NCI-H82 (cell line): Measurements from ENCODE around the gene HSF5.

ENCODE experiments used
- DNase-seq: peaks from one replicate; lab custom pipeline; 2025; lab: John Stamatoyannopoulos, UW

HSF5 gene, protein sequence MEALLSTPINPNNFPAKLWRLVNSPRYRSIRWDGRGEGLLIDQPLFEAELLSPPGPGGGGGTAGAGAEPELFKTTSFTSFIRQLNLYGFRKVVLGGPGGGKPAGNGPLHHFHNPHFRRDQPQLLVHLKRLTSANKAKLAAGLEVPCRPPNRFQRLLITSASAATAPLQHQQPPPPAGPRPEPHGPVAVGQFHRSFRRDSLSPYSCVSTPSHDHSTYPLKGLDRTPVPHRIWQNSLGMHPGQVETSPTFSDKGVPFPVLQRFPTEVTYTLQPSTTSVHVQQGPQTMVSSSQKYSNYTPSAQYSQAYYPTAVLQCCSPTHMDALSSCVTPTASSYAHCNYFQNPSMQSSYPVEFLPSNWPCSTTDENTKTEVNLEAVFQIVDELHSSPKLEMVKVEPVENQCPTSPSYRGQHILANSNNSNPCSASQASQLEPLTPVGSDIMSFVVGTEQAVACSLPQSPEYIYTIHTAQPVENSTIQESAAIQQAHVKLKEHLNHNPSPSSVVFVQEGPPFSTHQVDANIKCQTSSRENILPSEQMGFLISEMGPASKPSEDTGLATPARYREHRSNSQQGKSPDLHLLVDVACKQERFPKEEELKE

GRCh38 chr17:58487589-58488427 is at the start of gene HSF5:
TSS of gene HSF5 (minus strand) at chr17:58488408. CDS start at chr17:58488274, 134 bp downstream.
- no peak for DNase-seq

- no peak for DNase-seq
These were observed 49.1 kb upstream of the HSF5 start for GRCh38 chr17:58537266-58537665.

DNA sequence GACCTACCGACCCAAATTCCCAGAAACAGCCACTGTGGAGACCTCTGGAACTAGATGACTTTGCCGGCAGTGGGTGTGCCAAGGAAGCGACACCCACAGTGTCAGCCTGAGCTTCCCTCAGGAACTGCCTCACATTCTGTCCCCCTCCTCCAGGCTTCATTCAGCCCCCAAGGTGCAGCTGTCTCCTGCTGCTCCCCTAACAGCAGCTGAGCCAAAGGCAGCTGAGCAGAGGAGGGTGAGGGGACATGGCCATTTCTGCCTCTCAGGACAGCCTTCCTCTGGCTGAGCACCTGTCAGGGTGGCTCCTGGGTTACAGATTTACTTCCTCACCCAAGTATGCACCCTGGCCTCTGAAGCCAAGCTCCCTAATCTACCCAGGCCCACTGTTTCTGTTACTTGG is 48.3 kb upstream of the HSF5 start:
- DNase-seq: no peak

DNA sequence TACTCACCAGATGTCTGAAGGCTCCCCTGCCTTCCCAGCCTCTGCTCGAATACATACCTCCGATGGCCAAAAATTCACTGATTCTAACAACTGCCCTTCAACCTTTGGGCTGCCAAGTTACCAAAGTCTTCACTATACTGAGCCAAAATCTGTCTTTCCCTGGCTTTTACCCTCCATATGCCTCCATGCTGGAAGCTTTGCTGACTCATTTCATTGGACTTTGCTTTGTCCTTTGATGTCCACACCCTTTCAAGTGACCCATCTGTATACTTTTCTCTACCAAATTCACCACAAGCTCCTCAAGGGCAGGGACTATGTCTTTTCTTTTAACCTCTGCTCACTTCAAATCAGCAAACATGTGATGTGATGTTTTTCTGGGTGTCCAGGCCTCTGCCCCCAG is 47.2 kb upstream of the HSF5 start:
- DNase-seq: no peak

GRCh38 chr17:58534901-58535421 is 46.8 kb upstream of the HSF5 start:
- DNase-seq: peak; percentile 24

- DNase-seq: no peak
These were observed 46.1 kb upstream of the HSF5 start for GRCh38 chr17:58534331-58534730.

- no peak for DNase-seq
These were observed 45.5 kb upstream of the HSF5 start for GRCh38 chr17:58533616-58534188.

- DNase-seq: peak; percentile 99
These were observed 44.3 kb upstream of the HSF5 start for GRCh38 chr17:58532555-58532951.

GRCh38 chr17:58531661-58532554 is 43.7 kb upstream of the HSF5 start:
- peak; percentile 79 for DNase-seq

- DNase-seq: peak; percentile 87
These were observed 42.9 kb upstream of the HSF5 start for GRCh38 chr17:58531122-58531521.

DNA sequence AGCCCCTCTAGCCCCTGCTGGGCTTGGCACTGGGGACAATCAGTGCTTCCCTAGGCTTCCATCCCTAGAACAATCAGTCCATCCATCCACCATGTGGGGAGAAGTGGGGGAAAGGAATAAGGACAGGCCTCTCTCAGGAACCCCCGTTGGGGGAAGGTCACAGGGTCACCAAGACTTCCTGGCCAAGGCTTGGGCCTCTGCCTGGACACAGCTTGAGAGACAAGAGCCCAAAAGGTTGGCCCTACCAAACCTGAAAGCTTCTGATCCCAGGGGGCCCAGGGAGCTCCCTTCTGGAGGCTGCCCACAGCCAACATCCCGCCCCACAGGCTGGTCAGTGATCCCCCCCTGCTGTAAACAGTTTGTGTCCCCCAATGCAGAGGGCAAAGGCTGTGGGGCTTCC is 42.4 kb upstream of the HSF5 start:
- no peak for DNase-seq

- no peak for DNase-seq
These were observed 41.1 kb upstream of the HSF5 start for GRCh38 chr17:58529275-58529674.

- no peak for DNase-seq
These were observed 40.2 kb upstream of the HSF5 start for GRCh38 chr17:58528443-58528842.

DNA sequence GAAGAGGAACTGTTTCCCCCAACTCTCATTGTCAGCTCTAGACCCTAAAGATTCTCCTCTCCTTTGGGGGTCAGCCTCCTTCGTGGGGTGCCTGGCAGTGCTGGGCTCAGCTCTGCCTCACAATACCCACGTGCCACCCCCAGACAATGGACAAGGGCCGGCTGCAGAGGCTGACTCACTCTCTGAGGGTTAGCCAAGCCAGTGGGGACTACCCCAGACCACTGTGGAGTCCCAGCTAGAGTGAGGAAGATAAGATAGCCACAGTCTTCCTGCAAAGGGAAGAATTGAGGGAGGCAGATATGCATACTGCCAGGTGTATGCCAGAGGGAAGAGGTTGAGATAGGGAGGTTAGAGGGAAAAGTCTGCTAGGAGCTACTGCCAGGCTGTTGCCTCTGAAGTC is 39.7 kb upstream of the HSF5 start:
- no peak for DNase-seq

DNA sequence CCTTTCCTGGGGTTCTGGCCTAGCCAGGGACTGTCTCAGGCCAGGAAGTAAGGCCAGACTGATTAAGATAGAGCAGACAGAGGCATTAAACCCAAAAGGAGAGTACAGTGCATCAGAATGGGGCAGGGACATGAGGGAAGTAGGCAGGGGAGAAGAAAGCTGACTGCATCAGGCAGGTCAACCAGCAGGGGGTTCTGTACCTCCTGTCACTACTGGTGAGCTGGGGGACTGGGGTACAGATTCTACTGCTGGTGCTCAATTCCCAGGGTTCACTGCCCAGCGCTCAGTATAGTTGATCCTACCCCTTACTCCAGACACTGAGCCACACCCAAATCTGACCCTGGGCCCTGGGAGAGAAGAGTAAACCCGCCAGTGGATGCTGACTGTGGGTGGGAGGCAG is 39.1 kb upstream of the HSF5 start:
- peak; percentile 28 for DNase-seq

DNA sequence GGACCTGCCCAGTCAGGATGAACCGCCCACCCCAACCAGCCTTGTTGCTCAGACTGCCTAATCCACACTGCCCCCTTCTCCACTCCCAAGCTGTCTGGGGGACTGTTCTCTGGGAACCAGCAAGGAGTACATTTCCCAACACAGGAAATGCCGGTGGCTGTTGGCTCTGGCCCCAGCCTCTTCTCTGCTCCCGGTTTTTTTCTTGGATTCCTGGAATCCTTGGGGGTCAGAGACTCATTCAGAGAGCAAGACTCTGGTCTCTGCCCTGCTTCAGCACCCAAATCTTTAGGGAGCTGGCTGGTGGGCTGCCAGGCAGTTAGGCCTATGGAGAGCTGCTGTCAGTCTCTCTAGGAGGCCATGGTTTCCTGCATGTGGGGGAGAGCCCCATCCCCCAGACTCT is 37.0 kb upstream of the HSF5 start:
- no peak for DNase-seq

- no peak for DNase-seq
These were observed 33.5 kb upstream of the HSF5 start for GRCh38 chr17:58521680-58522079.

- peak; percentile 65 for DNase-seq
These were observed 32.7 kb upstream of the HSF5 start for GRCh38 chr17:58520843-58521430.

DNA sequence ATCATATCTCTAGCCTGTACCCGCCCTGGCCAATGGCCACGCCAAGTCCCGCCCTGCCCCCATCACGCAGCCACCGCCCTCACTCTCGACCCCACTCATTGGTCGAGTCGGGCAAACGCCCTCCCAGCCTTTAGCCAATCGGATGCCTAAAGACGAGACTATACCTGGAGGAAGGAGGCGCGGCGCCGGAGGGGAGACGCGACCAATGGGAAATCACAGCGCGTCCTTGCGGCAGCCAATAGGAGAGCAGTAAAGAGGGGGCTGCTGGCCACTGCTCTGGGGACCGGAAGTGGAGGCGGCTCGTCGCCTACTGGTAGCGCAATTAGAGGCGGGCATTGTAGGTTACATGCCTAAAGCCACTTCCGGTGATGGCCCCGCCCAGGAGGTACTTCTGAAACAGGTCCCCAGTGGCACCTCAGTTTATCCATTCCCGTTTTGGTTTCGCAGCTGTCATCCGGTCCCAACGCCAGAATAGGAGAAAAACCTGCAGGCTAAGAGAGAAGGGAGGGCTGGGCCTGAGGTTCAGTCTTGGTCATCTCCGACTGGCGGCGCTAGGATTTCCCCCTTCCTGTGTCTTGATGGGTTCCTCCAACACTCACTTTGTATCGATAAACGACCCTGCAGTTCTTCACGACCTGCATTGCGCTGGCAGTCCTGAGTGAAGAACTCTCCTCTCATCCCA is 29.9 kb upstream of the HSF5 start:
- peak; percentile 100 for DNase-seq

- no peak for DNase-seq
These were observed 29.2 kb upstream of the HSF5 start for GRCh38 chr17:58517378-58517927.
